Breast epithelium (tissue), 3 donors: ENCODE results near the gene ZFYVE16.

ENCODE experiments used
- CTCF ChIP-seq, 3 donors: fragments of 450-650 bp; IDR thresholded peaks; one replicate each; pipeline ENCODE4 v1.5.1; 2016 to 2017; ENCODE audit warnings: antibody characterized with exemption in 3 of 3, mild to moderate bottlenecking in 3 of 3, moderate library complexity in 3 of 3
- POLR2AphosphoS5 ChIP-seq, 3 donors: sonication (generic); formaldehyde crosslinking; IDR thresholded peaks; one replicate each; pipeline ENCODE4 v1.6.1; 2017; ENCODE audit warnings: antibody characterized with exemption in 3 of 3

- TF ChIP-seq CTCF (IDR thresholded peaks at IDR 0.05) (no peak), POLR2AphosphoS5 (IDR thresholded peaks at IDR 0.05) (no peak)
Observed at GRCh38 chr5:80495891-80496290, 88.0 kb downstream of the ZFYVE16 start.
